GM12878 (cell line): ENCODE measurements around the gene METTL18. TPM values are rescaled to one million over a fixed set of nuclear protein-coding genes. Genes with fewer than 3 reads are reported as not detected.

ENCODE experiments used
- ATAC-seq: fragments of 200-7000 bp; cut with Tn5 transposase; 3 replicates; pipeline ENCODE4 v1.9.1; 2020; ENCODE audit warnings: mild to moderate bottlenecking, moderate library complexity
- BruUV-seq: library from RNA; stranded (reverse); fragments of 400-500 nt; replicated peaks from 2 replicates; lab custom pipeline; 2021; lab: Mats Ljungman, UMichigan
- CTCF ChIA-PET: fragments of 300-600 bp; sonication (Branson Sonifier 250); formaldehyde crosslinking; extraction: SDS; loops from one replicate; lab custom pipeline; 2021; ENCODE audit warnings: inconsistent platforms; lab: Yijun Ruan, JAX
- POLR2A ChIA-PET: fragments of 350-600 bp; formaldehyde crosslinking; extraction: SDS; loops from one replicate; lab custom pipeline; 2021; ENCODE audit warnings: inconsistent platforms; lab: Charles Lee
- RAD21 ChIA-PET: fragments of 300-600 bp; sonication (Branson Sonifier 250); formaldehyde crosslinking; loops from one replicate; lab custom pipeline; 2023; ENCODE audit warnings: antibody characterized with exemption; ENCODE audit not compliant: unreplicated experiment; lab: Charles Lee
- SMC1A ChIA-PET: fragments of 300-600 bp; sonication (Branson Sonifier 250); formaldehyde crosslinking; loops from one replicate; lab custom pipeline; 2023; ENCODE audit not compliant: unreplicated experiment, uncharacterized antibody; lab: Charles Lee
- DNase-seq: peaks from one replicate; pipeline ENCODE4 v3.0.0-alpha.2; 2011; ENCODE audit warnings: low read depth, low spot score
- FAIRE-seq: peaks from 3 replicates; lab custom pipeline; 2011; peaks lifted over from hg19 to GRCh38; lab: Jason Lieb, UNC
- H2AFZ ChIP-seq: 2 replicates; pipeline ENCODE4 v1.6.0; 2011; ENCODE audit warnings: low read depth, low read length, control low read depth; ENCODE audit not compliant: control insufficient read depth
- H3K27ac ChIP-seq: 2 replicates; pipeline ENCODE4 v1.5.1; 2011; ENCODE audit warnings: control low read depth; ENCODE audit not compliant: control insufficient read depth, insufficient read depth
- H3K27me3 ChIP-seq, 2 experiments: replicated peaks in 1 of 2; 2 replicates each; pipeline versions ENCODE4 v1.6.0 to v1.6.1; 2011; ENCODE audit warnings: low read length in 1 of 2; ENCODE audit not compliant: control insufficient read depth in 2 of 2, insufficient read depth in 2 of 2
- H3K36me3 ChIP-seq, 2 experiments: 2 replicates each; pipeline ENCODE4 v1.5.1; 2011; ENCODE audit warnings: low read length in 1 of 2; ENCODE audit not compliant: control insufficient read depth in 2 of 2, insufficient read depth in 2 of 2
- H3K4me1 ChIP-seq: 2 replicates; pipeline ENCODE4 v1.6.1; 2011; ENCODE audit warnings: mild to moderate bottlenecking, low read length, moderate library complexity, mixed read lengths; ENCODE audit not compliant: control insufficient read depth, insufficient read depth
- H3K4me2 ChIP-seq: 2 replicates; pipeline ENCODE4 v1.6.0; 2011; ENCODE audit warnings: control low read depth; ENCODE audit not compliant: control insufficient read depth, insufficient read depth
- H3K4me3 ChIP-seq: fragments of 200-600 bp; sonication (generic); 2 replicates; pipeline ENCODE4 v1.5.1; 2016
- H3K79me2 ChIP-seq: 2 replicates; pipeline ENCODE4 v1.6.0; 2011; ENCODE audit warnings: low read length; ENCODE audit not compliant: control insufficient read depth, insufficient read depth
- H3K9ac ChIP-seq: 2 replicates; pipeline ENCODE4 v1.8.0; 2011; ENCODE audit warnings: low read length, control low read depth, mixed read lengths; ENCODE audit not compliant: control insufficient read depth, insufficient read depth
- H3K9me3 ChIP-seq: replicated peaks from 3 replicates; pipeline ENCODE4 v1.5.1; 2011; ENCODE audit warnings: mild to moderate bottlenecking, low read length; ENCODE audit not compliant: control insufficient read depth, insufficient read depth
- H4K20me1 ChIP-seq: 2 replicates; pipeline ENCODE4 v1.6.0; 2011; ENCODE audit not compliant: control insufficient read depth, insufficient read depth
- CREB1 ChIP-seq: IDR thresholded peaks from 2 replicates; pipeline ENCODE4 v1.6.1; 2012; ENCODE audit warnings: low read depth, mild to moderate bottlenecking, inconsistent platforms
- CREM ChIP-seq: IDR thresholded peaks from 2 replicates; pipeline ENCODE4 v1.6.1; 2014; ENCODE audit warnings: antibody characterized with exemption, low read depth
- FOXM1 ChIP-seq: IDR thresholded peaks from 2 replicates; pipeline ENCODE4 v1.6.1; 2012; ENCODE audit warnings: low read depth, mild to moderate bottlenecking, inconsistent platforms, low read length, moderate library complexity
- GATAD2B ChIP-seq: fragments of 450-650 bp; conservative IDR thresholded peaks from 2 replicates; pipeline ENCODE4 v1.6.1; 2017; ENCODE audit warnings: low read depth, mild to moderate bottlenecking, moderate library complexity
- HDGF ChIP-seq: fragments of 450-650 bp; IDR thresholded peaks from 2 replicates; pipeline ENCODE4 v1.6.1; 2016; ENCODE audit warnings: antibody characterized with exemption
- JUND ChIP-seq: IDR thresholded peaks from 2 replicates; pipeline ENCODE4 v1.6.1; 2012; ENCODE audit warnings: low read depth, mild to moderate bottlenecking, low read length, improper control_type of control experiment, moderate library complexity
- MTA2 ChIP-seq: fragments of 450-650 bp; IDR thresholded peaks from 2 replicates; pipeline ENCODE4 v1.6.1; 2016; ENCODE audit warnings: low read depth, mild to moderate bottlenecking, moderate library complexity
- NR2C2 ChIP-seq: IDR thresholded peaks from 2 replicates; pipeline ENCODE4 v1.6.1; 2011; ENCODE audit warnings: borderline replicate concordance, low read depth; ENCODE audit not compliant: control insufficient read depth, insufficient read length
- PBX3 ChIP-seq: IDR thresholded peaks from 2 replicates; pipeline ENCODE4 v1.6.1; 2011; ENCODE audit warnings: mild to moderate bottlenecking, low read depth, low read length, moderate library complexity; ENCODE audit not compliant: insufficient replicate concordance
- SREBF1 ChIP-seq: IDR thresholded peaks from 2 replicates; pipeline ENCODE4 v1.6.1; 2012; ENCODE audit warnings: mild to moderate bottlenecking, low read length
- ZNF384 ChIP-seq: IDR thresholded peaks from 2 replicates; pipeline ENCODE4 v1.6.1; 2012; ENCODE audit warnings: low read depth, mild to moderate bottlenecking, low read length, improper control_type of control experiment, borderline replicate concordance
- ZSCAN29 ChIP-seq: fragments of 450-650 bp; IDR thresholded peaks from 2 replicates; pipeline ENCODE4 v1.6.1; 2017; ENCODE audit warnings: mild to moderate bottlenecking, moderate library complexity
- WGBS: methylation state at CpG from one replicate; pipeline ENCODE4 v1.1.6; 2016; ENCODE audit warnings: low lambda C conversion rate; ENCODE audit not compliant: insufficient replicate concordance, insufficient coverage; ENCODE audit errors: missing lambda C conversion rate; 5-methylcytosine and 5-hydroxymethylcytosine counted together
- in situ Hi-C: fragments of 300-500 bp; cut with MboI; formaldehyde crosslinking; loops from 9 replicates; pipeline ENCODE4 v1.14.3; 2018; ENCODE audit warnings: mixed read lengths
- intact Hi-C: fragments of 100-400 bp; cut with micrococcal nuclease; formaldehyde crosslinking; loops from one replicate; pipeline ENCODE4 v1.14.2; 2022; ENCODE audit not compliant: unreplicated experiment
- polyA plus RNA-seq, 11 experiments: library from polyadenylated mRNA; depleted of rRNA in 4 of 11; unstranded in 6 of 11; stranded (reverse) in 5 of 11; fragments of >200 nt; fragmentation: Nextera tagmentation in 4 of 11; fragmentation: Illumina TruSeq in 1 of 11; extraction: Ambion mirVana in 4 of 11; extraction: Trizol in 1 of 11; gene quantifications; 1 replicate in 1 of 11; 2 replicates in 10 of 11; pipeline versions ENCODE4 v1.2.1 to v1.2.3, GENCODE V29; 2011 to 2016; ENCODE audit warnings: inconsistent platforms in 2 of 11, missing spikeins in 2 of 11, low read depth in 1 of 11
- total RNA-seq, 4 experiments: library from RNA; depleted of rRNA in 3 of 4; stranded (reverse); fragments of >200 nt in 3 of 4; fragmentation: Illumina TruSeq in 1 of 4; extraction: Trizol in 1 of 4; gene quantifications; 2 replicates each; pipeline versions ENCODE4 v1.2.1 to v1.2.3, GENCODE V29; 2013 to 2021

METTL18 gene
- total and polyA plus RNA-seq, 10 of the 15 experiments (the other 5 are each of a cell fraction or from before 2014, with no cell fraction given) = 8.1 to 31.8 (median 12.8) TPM

- TF ChIP-seq PBX3 = no peak
Measured at GRCh38 chr1:169816617-169817016, 21.9 kb upstream of the METTL18 start (continued).

DNA sequence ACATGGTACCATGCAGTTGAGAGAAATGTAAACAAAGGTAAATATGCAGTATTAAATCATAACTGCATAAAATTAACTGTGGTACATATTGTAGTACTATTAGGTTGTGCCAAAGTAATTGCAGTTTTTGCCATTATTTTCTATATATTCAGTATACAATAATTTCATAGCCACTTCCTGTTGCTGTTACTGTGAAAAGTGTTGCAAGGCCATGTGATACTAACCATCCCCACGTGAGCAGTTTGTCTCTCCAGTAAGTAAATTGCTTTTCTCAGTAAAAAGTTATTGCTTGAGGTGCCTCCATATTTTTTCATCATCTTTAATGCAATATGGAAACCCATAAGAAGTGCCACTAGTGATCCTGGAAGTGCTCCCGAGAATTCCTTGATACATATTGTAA is 19.6 kb upstream of the METTL18 start:
- ChIA-PET CTCF (no interaction called here), POLR2A (no interaction called here), RAD21 (interaction anchor here (0.8 kb wide), 1 partner anchor 122 kb away, joined by 3 read pairs; no protein-coding TSS in a partner anchor)
- intact Hi-C loops = no loop called here
- in situ Hi-C loops = no loop called here
- WGBS = 98% methylated on average over 2 of the region's 2 CpGs
- DNase-seq = no peak
- no TSS peak for BruUV-seq
- no peaks in the 10 kb centered on the region for H3K9me3 ChIP-seq
- TF ChIP-seq HDGF (no peak), SREBF1 (no peak), MTA2 (no peak), ZSCAN29 (no peak), JUND (no peak), GATAD2B (no peak), NR2C2 (no peak), CREM (no peak), CREB1 (no peak), ZNF384 (no peak), FOXM1 (no peak)
- TF ChIP-seq, all 136 proteins: peak for 0
- ATAC-seq (no peak), FAIRE-seq (no peak)
- Histone ChIP-seq H3K27me3 (no peaks in the 10 kb centered on the region), H3K4me2 (no peak overlapping the region), H3K4me1 (no peaks in the 10 kb centered on the region), H3K27ac (no peak overlapping the region), H3K4me3 (no peak overlapping the region), H2AFZ (no peak overlapping the region), H3K9ac (no peak overlapping the region), H3K36me3 (peaks cover 2 to 6% of the 10 kb centered on the region in 2 experiments; a peak in 3 of 4 replicates), H4K20me1 (no peaks in the 10 kb centered on the region), H3K79me2 (no peaks in the 10 kb centered on the region)
- SMC1A ChIA-PET = no interaction called here
